HG03135 (cell line): Measurements from ENCODE around the gene MEN1.
A peak's percentile ranks its signal among the peaks of the same experiment; 100 is the strongest.

ENCODE experiments used
- ATAC-seq: cut with Tn5 transposase; IDR thresholded peaks from one replicate; pipeline ENCODE4 v1.9.1; 2021; ENCODE audit warnings: mild to moderate bottlenecking, moderate library complexity; ENCODE audit not compliant: unreplicated experiment

The MEN1 gene

DNA sequence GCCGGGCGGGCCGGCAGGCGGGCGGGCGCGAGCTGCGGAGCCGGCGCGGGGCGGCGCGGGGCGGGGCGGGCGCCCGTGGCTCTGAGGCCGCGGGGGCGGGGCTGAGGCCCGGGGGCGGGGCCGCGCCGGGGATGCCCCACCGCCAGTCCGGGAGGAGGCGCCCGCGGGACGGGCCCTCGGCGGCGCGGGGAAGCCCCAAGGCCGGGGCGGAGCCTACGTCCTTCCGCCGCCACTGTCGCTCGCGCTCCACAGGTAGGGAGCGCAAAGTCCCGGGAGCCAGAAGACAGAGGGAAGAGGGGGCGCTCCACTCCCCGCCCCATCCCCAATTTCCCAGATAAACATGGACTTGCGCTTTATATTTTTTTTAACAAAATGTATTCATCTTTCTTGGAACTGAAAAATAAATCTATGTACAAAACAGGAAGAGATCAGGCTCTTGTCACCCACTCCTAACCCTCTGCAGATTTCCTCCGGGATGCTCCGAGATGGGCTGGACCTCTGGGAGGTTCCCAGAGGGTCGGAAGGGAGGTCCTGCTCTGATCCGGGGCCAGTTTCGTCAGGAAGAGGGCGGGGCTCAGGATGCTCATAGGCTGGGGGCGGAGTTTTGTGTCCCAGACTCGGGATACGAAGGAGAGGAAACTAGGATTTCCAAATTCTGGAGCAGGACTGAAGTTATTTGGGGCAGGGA lies 7.0 kb downstream of the MEN1 start, which contains the start of gene MAP4K2:
Gene MAP4K2, minus strand, starts transcription at position 57 of the 688 bp plus-strand sequence. CDS start 65 bp downstream, outside the sequence.
- peak; percentile 57 for ATAC-seq

DNA sequence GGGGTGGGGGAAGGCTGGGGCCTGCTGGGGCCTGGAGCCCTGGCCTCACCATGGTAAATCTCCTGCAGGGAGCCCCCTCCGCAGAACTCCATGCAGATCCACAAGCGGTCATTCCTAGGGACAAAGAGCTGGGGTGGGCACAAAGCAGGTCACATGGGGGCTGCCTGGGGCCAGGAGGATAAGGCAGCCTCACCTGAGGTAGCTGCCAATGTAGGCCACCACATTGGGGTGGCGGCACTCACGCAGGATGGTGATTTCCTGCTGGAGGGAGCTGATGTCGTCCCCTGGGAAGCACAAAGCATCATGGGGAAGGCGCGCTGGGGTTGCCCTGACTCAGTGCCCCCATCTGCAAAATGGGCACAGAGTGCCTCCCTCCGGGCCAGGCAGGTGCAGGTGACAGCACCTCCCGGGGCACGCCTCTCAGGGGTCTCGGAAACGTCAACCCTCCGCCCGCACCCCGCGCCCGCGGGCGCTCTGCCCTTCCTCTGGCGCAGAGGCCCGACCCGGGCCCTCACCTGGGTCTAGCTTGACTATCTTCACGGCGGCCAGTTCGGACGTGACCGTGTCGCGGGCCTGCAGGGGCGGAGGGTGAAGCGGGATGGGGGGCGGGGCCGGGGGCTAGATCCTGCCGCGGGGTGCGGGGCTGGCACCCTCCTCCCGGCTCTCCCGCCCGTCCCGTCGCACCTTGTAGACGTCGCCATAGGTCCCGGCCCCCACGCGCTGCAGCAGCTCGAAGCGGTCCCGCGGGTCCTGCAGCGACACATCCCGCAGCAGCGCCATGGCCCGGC lies 7.8 kb downstream of the MEN1 start:
- peak; percentile 18 for ATAC-seq

DNA sequence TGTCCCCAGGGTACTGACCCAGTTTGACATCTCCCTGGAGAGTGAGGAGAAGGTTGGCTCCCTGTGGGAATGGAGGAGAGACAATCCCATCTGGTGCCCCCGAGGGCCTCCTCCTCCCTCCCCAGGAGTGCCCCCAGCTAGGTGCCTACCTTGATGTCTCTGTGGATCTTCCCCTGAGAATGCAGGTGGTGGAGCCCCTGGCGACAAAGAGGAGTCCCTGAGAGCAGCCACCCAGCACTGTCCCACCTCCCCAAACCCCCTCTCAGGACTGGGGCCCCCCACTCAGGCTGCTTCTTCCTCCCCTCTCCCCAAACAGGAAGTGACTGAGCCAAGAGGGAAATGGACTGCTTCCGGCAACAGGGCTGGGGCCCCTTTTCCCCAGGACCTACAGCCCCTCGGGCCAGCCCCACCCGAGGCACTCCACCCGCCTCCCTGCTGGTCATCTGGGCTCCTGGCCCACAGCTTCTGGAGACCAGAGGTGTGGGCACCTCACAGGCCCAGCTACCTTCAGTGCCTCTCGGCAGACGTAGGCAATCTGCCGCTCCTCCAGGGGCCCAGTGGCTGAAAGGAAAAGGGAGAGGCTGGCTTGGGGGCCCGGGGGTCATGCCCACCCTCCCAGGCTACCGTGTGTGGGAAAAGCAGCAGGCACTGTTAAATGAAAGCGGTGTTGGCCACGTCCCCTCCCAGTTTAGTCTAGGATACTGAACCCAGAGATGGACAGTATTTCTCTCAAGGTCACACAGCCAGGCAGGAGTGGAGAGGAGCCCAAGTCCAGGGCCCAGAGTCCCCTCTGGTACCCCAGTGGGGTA lies 8.6 kb downstream of the MEN1 start:
- no peak for ATAC-seq

DNA sequence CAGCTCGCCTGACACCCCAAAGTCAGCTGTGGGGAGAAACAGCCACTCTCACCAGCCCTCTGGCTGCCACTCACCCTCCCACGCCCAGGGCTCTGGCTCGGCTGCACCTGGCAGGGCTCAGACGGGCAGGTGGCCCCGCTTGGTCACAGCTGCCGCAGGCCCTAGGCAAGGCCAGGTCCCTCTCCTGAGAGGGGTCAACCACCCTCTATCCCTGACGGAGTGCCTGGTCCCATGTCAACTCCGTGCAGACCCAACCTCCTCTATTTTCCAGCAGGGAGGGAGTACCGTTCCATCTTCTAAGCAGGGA lies 9.2 kb downstream of the MEN1 start:
- no peak for ATAC-seq

DNA sequence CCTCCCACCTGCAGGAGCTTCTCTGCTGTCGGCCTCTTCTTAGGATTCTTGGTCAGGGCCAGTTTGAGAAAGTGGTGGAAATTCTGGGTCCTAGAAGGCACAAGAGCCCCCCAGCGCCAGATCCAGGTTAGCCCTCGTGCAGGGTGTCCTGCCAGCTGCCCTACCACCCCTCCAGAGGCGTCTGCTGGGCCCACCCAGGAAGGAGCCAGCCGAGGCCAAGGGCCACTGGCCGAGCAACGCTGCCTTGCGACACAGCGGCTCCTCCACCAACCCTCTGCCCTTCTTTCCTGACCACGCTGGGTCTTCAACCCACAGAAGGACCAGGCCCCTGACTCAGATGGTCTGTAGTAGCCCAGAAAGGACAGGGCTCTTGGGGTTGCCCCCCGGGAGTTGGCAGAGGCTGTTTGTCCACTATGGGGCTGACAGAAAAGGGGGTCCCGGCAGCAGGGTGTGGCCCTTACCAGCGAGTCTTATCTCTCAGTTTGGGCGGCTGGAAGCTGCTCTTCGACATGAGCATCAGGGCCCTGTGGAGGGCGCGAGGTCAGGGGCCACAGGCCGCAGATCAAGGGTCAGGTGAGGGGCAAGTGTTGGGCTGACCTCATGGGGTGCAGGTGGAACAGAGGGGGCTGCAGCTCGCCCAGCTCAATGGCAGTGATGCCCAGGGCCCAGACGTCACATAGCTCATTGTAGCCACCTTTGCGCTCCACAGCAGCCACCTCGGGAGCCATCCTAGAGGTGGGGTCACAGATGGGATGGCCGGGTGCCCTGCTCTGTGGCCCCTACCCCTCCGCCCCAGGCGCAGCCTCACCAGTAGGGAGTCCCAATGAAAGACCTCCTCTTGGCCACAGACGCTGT lies 9.8 kb downstream of the MEN1 start:
- no peak for ATAC-seq

DNA sequence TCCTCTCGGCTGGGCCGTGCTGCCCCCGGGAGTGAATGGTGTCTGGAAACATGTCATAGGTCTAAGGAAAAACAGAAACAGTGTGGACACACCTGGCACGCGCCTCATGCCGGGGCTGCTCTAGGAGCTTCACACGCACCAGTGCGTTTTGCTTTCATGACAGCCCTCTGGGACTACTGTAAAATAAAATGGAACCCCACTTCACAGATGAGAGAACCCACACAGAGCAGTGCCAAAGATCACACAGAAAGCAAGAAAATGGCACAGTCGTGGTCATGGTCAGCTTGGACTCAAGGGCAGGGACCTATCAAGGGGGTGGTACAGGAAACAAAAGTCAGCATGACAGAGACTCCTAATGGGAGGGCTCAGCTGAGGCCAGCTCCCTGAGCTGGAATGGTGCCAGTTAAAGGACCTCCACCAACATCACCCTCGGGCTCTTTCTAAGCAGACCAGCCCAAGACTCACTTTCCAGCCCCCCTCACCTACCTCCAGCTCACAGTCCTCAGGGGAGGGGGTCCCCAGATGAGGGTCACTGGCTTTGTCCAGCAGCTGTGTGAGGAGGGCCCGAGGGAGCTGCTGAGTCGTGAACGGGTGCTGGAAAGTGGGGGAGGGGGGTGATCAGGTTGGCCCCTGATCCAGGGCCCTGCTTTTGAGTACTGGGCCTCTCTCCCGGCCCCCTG lies 10.6 kb downstream of the MEN1 start:
- ATAC-seq: no peak

DNA sequence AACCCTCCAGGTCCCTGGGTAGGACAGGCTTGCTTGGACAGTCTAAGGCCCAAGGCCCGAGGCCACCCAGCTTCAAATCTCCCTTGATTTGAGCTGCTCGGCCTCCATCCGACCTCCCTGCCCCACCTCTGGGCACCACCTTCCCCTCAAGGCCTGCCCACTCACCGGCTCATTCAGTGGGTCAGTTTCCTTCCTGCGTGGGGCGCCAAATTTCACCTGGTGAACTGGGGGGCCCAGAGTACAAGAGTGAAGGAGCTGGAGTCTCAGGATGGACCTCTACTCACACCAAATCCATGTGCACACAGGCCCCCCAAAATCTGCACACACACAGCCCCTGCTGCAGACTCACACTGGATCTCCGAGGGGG lies 11.1 kb downstream of the MEN1 start:
- no peak for ATAC-seq

DNA sequence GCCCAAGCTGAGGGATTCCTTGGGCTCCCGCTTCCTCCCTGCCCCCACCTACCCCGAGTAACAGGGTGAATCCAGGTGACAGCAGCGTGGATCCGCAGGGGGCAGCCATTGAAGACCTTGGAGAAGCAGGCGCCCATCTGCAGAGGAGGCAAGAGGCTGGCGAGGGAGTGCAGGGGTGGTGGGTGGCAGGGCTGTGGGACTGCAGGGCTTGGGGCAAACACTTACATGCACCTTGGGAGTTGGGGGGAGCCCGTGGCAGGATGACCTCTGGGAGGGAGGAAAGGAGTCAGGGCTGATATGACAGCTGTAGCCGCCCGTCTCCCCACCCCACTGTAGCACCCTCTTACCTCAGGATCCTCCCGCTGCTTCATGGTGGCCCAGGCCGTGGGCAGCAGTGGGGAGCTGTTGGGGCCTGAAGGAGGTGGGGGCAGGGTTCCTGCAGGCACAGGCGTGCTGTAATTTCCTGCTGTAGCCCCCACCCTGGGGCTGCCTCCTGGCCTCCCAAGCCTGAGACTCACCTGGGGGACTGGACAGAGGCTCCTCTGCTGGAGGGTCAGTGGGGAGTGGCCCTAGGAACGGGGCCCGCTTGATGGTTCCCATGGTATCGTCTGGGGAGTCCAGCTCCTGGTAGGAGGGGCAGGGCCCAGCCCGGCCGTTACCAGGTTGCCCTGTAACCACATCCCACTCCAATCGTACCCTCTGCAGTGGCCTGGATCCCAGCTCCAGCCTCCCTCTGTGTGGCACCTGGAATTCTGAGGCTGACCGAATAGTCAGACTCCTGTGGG lies 13.4 kb downstream of the MEN1 start:
- ATAC-seq: no peak

DNA sequence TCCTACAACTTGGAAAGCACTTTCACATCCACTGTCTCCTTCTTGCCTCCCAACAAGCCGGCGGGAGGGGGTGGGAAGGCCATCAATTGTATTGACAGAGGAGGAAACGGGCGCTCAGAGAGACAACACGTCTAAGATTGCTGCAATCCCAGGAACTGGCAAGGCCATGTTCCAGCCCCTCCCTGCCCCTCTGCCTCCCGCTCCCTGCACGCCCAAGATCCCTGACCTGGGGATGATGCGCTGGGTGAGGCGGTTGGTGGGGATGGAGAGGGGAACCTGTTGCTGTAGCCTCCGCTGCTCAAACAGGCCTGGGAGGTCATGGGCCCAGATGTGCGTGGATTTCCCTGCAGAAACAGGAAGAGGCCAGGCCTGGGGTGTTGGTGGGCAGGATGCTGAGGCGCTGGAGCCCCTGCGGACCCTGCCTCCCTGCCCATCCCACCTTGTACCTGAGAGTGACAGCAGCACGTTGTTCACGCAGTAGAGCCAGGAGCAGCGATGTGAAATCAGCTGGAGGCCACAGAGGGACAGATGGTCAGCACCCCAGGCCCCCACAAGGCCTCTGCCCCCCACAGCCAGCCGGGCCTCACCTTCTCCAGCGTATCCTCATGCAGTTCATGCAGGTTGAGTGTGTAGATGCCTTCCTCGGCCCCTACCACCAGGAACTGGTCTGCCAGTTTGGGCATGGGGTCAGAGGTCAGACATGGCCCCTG lies 14.1 kb downstream of the MEN1 start:
- ATAC-seq: no peak

DNA sequence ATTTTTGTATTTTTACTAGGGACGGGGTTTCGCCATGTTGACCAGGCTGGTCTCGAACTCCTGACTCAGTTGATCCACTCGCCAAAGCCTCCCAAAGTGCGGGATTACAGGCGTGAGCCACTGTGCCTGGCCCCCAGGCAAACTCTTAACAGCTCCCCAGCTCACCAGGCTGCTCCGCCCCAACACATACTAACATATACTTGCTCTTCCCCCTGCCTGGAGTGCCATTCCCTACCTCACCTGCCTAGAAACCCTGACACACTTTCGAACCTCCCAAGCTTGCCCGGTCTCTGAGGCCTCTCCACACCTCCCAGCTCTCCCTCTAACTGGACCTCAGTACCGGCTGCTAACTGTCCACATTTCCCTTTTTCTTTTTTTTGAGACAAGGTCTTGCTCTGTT lies 15.8 kb downstream of the MEN1 start:
- ATAC-seq: no peak

DNA sequence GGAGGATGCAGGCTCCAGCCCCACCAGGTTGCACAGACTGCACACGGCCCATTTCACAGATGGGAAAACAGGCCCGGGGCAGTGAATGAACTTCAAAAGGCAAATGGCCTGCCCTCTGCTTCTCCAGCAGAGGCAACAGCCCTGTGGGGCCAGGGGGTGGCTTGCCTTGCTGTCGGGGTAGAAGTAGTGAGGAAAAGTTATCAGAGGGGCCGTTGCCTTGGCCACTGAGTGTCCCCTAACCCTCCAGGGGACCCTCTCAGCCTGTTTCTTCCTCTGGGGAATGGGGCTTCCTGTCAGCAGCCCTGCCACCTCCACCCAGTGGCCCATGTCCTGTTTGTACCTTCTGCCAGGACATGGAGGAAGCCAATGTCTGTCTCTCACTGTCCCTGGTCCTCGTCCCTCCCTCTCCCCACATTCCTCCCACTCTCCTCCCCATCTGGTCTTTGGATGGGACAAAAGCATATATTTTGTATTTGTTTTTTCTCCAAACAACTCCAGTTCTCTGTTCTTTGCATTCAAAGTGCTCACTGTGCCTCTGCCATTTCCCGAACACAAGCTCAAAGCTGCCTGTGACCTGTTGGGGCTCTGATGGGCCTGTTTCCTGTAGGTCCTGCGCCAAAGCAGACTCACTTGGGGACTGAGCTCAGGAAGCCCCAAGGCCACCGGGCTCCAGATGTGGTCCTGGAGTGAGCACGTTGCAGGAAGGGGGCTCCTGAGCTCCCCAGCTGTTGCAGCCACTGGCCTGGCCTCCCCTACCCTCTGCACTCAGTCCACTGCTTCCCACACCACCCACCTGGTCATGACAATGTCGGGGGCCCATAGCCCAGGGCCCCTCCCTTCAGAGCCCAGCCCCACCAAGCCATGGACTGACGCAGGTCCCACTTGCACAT lies 16.8 kb downstream of the MEN1 start:
- ATAC-seq: no peak

DNA sequence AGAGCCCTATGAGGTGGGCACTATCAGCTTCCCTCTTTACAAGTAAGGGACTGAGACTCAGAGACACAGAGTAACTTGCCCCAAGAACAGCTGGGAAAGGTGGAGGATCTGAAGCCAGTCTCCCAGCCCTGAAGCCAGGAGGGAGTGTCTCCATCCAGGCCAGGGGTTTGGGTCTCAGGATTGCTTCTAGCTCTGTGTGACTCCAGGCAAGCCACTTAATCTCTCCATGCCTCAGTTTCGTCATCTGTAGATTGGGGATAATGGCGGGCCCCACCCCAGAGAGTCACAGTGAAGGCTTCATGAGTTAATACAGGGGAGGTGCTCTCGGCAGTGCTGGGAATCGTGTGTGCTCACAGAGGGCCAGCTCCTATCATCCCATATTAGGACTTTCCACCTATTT lies 17.9 kb downstream of the MEN1 start:
- ATAC-seq: no peak

DNA sequence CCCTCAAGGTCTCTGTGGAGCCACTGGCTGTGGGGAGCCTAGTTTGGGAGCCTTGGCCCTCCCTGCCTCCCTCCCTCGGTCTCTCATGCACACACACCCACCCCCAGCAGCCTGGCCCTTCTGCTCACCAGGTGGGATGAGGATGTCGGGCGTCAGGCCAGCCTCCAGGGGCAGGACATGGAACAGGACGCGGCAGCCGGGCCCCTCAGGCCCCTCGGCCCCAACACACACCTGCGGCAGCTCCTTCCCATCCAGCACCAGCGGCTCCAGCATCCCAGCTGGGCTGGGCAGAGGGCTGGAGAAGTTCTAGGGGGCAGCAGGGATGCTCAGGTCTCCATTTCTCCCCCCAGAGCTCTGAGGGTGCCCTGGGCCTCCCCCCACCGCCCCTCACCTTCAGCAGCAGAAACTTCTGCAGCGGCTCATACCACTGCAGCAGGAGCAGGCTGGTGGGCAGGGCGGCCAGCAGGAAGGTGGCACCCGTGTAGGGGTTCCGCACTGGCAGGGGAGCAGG lies 18.5 kb downstream of the MEN1 start:
- ATAC-seq: no peak

DNA sequence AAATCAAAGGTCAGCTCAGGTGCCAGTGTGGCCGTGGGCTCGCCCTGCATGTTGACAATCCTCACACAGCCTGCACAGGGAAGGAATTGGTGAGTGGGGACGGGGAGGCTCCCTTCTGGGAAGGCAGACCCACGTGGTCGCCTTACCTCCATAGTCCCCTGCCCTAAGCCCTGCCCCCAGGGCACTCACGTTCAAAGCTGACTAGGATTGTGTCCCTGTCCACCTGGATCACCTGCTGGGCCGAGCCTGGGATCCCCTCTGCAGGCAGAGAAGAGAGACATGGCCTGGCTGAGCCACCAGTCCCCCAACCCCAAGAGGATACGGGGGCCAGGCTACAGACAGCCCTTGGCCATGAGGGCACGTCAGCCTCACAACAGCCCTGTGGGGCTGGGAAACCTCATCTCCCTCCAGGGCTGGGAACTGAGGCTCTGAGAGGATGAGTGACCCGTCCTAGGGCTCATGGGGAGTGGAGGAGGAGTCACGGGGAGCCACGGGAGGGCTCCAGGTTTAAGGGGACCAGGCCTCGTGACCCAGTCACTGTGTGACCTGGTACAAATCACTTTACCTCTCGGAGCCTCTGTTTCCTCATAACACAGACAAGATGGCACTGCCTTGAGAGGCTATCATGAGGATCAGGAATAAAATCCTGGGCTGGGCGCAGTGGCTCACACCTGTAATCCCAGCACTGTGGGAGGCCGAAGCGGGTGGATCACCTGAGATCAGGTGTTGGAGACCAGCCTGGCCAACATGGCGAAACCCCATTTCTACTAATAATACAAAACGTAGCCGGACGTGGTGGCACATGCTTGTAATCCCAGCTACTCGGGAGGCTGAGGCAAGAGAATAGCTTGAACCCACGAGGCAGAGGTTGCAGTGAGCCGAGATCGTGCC lies 19.9 kb downstream of the MEN1 start:
- no peak for ATAC-seq

DNA sequence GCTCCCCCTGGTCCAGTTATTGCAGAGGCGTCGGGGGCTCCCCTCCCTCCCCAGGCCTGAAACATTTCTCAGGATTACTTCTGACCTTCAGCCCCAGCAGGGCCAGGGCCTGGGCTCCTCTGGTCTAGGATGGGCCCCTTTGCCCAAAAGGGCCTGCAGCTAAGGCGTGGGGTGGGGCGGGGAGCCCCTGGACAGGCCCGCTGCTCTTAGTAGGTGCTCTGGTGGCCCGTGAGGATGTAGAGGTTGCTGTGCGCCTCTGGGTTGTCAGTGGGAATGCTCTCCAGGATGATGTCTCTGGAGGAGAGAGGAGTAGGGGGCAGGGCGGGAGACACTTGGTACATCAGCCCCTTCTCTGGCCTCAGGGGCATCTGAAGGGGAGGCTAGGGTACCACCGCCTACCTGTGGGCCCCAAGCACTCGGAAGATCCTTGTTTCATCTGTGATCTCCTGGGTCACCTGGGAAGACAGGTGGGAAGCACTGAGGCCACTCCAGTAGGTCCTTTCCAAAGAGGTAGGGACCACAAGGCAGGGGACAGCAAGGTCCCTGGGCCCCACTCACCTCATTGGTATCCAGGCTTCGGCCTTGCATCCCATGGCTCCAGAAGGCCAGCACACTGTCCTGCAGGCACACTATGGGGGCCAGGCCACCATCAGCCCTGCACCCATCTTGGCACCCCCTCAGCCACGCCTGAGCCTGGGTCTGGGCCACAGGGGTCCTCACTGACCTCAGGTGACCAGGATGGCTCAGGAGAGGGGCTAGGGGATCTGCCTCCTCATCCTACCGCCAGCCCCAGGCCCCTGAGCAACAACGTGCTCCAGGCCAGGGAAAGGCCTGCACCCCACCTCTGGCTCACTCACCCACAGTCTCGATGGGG lies 20.8 kb downstream of the MEN1 start:
- ATAC-seq: no peak
